ENCODE measurements around the gene INPP5K. TPM values are rescaled to one million over a fixed set of nuclear protein-coding genes. Genes with fewer than 3 reads are reported as not detected.
"Not testable (repeated sequence)": the region's sequence is repeated elsewhere in the genome, so short reads cannot be mapped to it uniquely, and the experiment has no call there.

INPP5K gene
- polyA plus RNA-seq, 3 donors: 21.9 to 88.5 (median 41.5) TPM

GRCh38 chr17:1455291-1455796, 61.1 kb downstream of the INPP5K start:
- peak overlapping the region; percentile 90 for H3K27ac ChIP-seq (ENCODE audit: low read depth, low read length)
- WGBS, 3 donors: 0 to 1% (median 0%) methylated on average over 26 to 31 of the region's 31 CpGs

GRCh38 chr17:1454541-1454940, 61.9 kb downstream of the INPP5K start:
- 51 to 65% (median 62%) methylated on average over 9 of the region's 9 CpGs for WGBS, 3 donors
- H3K27ac ChIP-seq (ENCODE audit: low read depth, low read length): no peak overlapping the region

- WGBS, 3 donors: 90 to 94% (median 91%) methylated on average over 11 of the region's 11 CpGs
- not testable (repeated sequence) for H3K27ac ChIP-seq (ENCODE audit: low read depth, low read length)
Measured at GRCh38 chr17:1453694-1454093, 62.7 kb downstream of the INPP5K start.

GRCh38 chr17:1452836-1453235, 63.6 kb downstream of the INPP5K start:
- 49 to 72% (median 66%) methylated on average over 5 of the region's 5 CpGs for WGBS, 3 donors
- H3K27ac ChIP-seq (ENCODE audit: low read depth, low read length): no peak overlapping the region

GRCh38 chr17:1450261-1450660, 66.2 kb downstream of the INPP5K start:
- H3K27ac ChIP-seq (ENCODE audit: low read depth, low read length): not testable (repeated sequence)
- 96 to 98% (median 96%) methylated on average over 21 of the region's 21 CpGs for WGBS, 3 donors

GRCh38 chr17:1449412-1449967, 66.9 kb downstream of the INPP5K start:
- 85 to 90% (median 88%) methylated on average over 5 of the region's 5 CpGs for WGBS, 3 donors

GRCh38 chr17:1447052-1447451, 69.4 kb downstream of the INPP5K start:
- 37 to 73% (median 51%) methylated on average over 7 of the region's 7 CpGs for WGBS, 3 donors
- H3K27ac ChIP-seq (ENCODE audit: low read depth, low read length): no peak overlapping the region

More at GRCh38 chr17:1449412-1449967, 66.9 kb downstream of the INPP5K start:
- H3K27ac ChIP-seq (ENCODE audit: low read depth, low read length): no peak overlapping the region

GRCh38 chr17:1446201-1446600, 70.2 kb downstream of the INPP5K start:
- no peak overlapping the region for H3K27ac ChIP-seq (ENCODE audit: low read depth, low read length)
- 86 to 93% (median 93%) methylated on average over 12 of the region's 12 CpGs for whole genome bisulfite sequencing, 3 donors

- H3K27ac ChIP-seq (ENCODE audit: low read depth, low read length): not testable (repeated sequence)
- WGBS, 3 donors: 94 to 97% (median 96%) methylated on average over 4 of the region's 4 CpGs
Measured at GRCh38 chr17:1445695-1446094, 70.7 kb downstream of the INPP5K start.

Other genes starting within 250 kb of the INPP5K start
- not detected for gene BHLHA9, start 246.2 kb downstream of the INPP5K start, polyA plus RNA-seq
- gene TRARG1, start 236.9 kb downstream of the INPP5K start, polyA plus RNA-seq: 100 to 1,000 TPM in 1 of 3 donors, 10 to 100 TPM in 2; 19.8 to 340 (median 85.1) TPM
- gene YWHAE, start 116.4 kb downstream of the INPP5K start, polyA plus RNA-seq: 100 to 1,000 TPM; 176 to 479 (median 340) TPM
- gene CRK, start 60.4 kb downstream of the INPP5K start, polyA plus RNA-seq: 10 to 100 TPM; 15.8 to 62.3 (median 45.5) TPM
- gene MYO1C, start 23.9 kb downstream of the INPP5K start, polyA plus RNA-seq: 100 to 1,000 TPM in 2 of 3 donors, 10 to 100 TPM in 1; 76.1 to 339 (median 135) TPM
- 10 to 100 TPM; 14.6 to 33.9 (median 27.2) TPM for gene PITPNA, start 46.2 kb upstream of the INPP5K start, polyA plus RNA-seq
- 10 to 100 TPM in 1 of 3 donors, 1 to 10 TPM in 2; 5.7 to 17.0 (median 8.8) TPM for gene SLC43A2, start 112.2 kb upstream of the INPP5K start, polyA plus RNA-seq
- gene SCARF1, start 129.1 kb upstream of the INPP5K start, polyA plus RNA-seq: 10 to 100 TPM in 2 of 3 donors, 1 to 10 TPM in 1; 3.8 to 22.6 (median 19.8) TPM
- 10 to 100 TPM; 13.6 to 29.7 (median 24.1) TPM for gene RILP, start 133.3 kb upstream of the INPP5K start, polyA plus RNA-seq
- gene PRPF8, start 168.3 kb upstream of the INPP5K start, polyA plus RNA-seq: 10 to 100 TPM; 52.0 to 86.7 (median 67.5) TPM
- gene TLCD2, start 193.8 kb upstream of the INPP5K start, polyA plus RNA-seq: 10 to 100 TPM in 2 of 3 donors, 1 to 10 TPM in 1; 1.4 to 16.6 (median 15.0) TPM
- 10 to 100 TPM; 11.8 to 24.5 (median 24.0) TPM for gene WDR81, start 208.1 kb upstream of the INPP5K start, polyA plus RNA-seq
- 10 to 100 TPM in 2 of 3 donors, 1 to 10 TPM in 1; 8.9 to 15.7 (median 11.9) TPM for gene SERPINF2, start 226.3 kb upstream of the INPP5K start, polyA plus RNA-seq
- 1,000 to 10,000 TPM in 2 of 3 donors, 100 to 1,000 TPM in 1; 140 to 1,175 (median 1,133) TPM for gene SERPINF1, start 245.4 kb upstream of the INPP5K start, polyA plus RNA-seq

All from adipose tissue (tissue), 3 donors.